Measurements from ENCODE around the gene TGFBR2. TPM values are rescaled to one million over a fixed set of nuclear protein-coding genes. Genes with fewer than 3 reads are reported as not detected.

TGFBR2 gene
- total RNA-seq, 1 experiment from 2014 or later, result 45.9 TPM

GRCh38 chr3:30650348-30650995 lies 44.1 kb downstream of the TGFBR2 start:
- ATAC-seq, result no peak
- no peak for DNase-seq (ENCODE audit: low read depth, low spot score)
- Histone ChIP-seq H3K4me3 (ENCODE audit: low read depth in 2 of 2, low read length in 2 of 2) (no peak overlapping the region), H3K27ac (ENCODE audit: low read length) (no peak overlapping the region), H3K9me3 (ENCODE audit: control insufficient read depth, insufficient read depth, low read depth, low read length) (no peaks in the 10 kb centered on the region), H3K4me1 (ENCODE audit: control insufficient read depth, insufficient read depth, low read length) (no peaks in the 10 kb centered on the region), H3K36me3 (ENCODE audit: control insufficient read depth, insufficient read depth, low read length) (peaks cover 5% of the 10 kb centered on the region), H3K27me3 (ENCODE audit: control insufficient read depth, insufficient read depth, low read length) (no peaks in the 10 kb centered on the region)
- in situ Hi-C loops (cut with HindIII; ENCODE audit: low pct_unique_long_range_greater_than_20kb, low sequenced_read_pairs) (no loop called here), intact Hi-C loops (cut with micrococcal nuclease; ENCODE audit: unreplicated experiment) (no loop called here)
- no TSS peak for BruUV-seq (replicated peaks)
- POLR2A ChIA-PET, result no interaction called here
- CTCF ChIA-PET, result no interaction called here
- TF ChIP-seq SIN3A (IDR thresholded peaks at IDR 0.05; ENCODE audit: borderline replicate concordance, insufficient read depth, low read depth, low read length) (no peak), POLR2AphosphoS5 (IDR thresholded peaks at IDR 0.05; ENCODE audit: low read depth, low read length) (no peak), TCF7L2 (IDR thresholded peaks at IDR 0.05; ENCODE audit: low read depth, low read length) (no peak)
- TF ChIP-seq, protein P1, sequence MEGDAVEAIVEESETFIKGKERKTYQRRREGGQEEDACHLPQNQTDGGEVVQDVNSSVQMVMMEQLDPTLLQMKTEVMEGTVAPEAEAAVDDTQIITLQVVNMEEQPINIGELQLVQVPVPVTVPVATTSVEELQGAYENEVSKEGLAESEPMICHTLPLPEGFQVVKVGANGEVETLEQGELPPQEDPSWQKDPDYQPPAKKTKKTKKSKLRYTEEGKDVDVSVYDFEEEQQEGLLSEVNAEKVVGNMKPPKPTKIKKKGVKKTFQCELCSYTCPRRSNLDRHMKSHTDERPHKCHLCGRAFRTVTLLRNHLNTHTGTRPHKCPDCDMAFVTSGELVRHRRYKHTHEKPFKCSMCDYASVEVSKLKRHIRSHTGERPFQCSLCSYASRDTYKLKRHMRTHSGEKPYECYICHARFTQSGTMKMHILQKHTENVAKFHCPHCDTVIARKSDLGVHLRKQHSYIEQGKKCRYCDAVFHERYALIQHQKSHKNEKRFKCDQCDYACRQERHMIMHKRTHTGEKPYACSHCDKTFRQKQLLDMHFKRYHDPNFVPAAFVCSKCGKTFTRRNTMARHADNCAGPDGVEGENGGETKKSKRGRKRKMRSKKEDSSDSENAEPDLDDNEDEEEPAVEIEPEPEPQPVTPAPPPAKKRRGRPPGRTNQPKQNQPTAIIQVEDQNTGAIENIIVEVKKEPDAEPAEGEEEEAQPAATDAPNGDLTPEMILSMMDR (IDR thresholded peaks at IDR 0.05), result no peak
- TF ChIP-seq, protein P2, sequence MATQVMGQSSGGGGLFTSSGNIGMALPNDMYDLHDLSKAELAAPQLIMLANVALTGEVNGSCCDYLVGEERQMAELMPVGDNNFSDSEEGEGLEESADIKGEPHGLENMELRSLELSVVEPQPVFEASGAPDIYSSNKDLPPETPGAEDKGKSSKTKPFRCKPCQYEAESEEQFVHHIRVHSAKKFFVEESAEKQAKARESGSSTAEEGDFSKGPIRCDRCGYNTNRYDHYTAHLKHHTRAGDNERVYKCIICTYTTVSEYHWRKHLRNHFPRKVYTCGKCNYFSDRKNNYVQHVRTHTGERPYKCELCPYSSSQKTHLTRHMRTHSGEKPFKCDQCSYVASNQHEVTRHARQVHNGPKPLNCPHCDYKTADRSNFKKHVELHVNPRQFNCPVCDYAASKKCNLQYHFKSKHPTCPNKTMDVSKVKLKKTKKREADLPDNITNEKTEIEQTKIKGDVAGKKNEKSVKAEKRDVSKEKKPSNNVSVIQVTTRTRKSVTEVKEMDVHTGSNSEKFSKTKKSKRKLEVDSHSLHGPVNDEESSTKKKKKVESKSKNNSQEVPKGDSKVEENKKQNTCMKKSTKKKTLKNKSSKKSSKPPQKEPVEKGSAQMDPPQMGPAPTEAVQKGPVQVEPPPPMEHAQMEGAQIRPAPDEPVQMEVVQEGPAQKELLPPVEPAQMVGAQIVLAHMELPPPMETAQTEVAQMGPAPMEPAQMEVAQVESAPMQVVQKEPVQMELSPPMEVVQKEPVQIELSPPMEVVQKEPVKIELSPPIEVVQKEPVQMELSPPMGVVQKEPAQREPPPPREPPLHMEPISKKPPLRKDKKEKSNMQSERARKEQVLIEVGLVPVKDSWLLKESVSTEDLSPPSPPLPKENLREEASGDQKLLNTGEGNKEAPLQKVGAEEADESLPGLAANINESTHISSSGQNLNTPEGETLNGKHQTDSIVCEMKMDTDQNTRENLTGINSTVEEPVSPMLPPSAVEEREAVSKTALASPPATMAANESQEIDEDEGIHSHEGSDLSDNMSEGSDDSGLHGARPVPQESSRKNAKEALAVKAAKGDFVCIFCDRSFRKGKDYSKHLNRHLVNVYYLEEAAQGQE (IDR thresholded peaks at IDR 0.05; ENCODE audit: insufficient read depth in 1 of 2, low read depth in 2 of 2, low read length in 1 of 2), result no peak

DNA sequence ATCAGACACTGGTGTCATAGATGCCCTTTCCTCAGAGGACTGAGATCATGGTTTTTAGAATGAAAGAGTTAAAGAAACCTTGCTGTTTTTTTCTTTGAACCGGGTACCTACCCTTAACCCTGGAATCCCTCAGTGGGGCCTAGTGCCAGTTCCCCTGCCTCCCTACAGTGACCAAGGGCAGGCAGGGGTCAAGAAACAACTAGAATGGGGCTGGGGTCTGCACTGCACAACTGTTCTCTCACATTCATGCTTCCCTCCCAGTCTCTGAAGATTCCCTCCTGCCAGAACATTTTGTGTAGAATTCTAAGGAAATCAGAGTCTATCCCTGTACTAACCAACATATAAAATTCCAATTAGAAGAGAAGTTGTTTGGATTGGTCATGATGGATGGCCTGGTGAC lies 47.9 kb downstream of the TGFBR2 start:
- no peak for DNase-seq (ENCODE audit: low read depth, low spot score)
- no TSS peak for BruUV-seq (replicated peaks)
- POLR2A ChIA-PET, result no interaction called here

More for the DNA sequence above, 47.9 kb downstream of the TGFBR2 start:
- Histone ChIP-seq H3K27me3 (ENCODE audit: control insufficient read depth, insufficient read depth, low read length) (no peaks in the 10 kb centered on the region), H3K4me3 (ENCODE audit: low read depth in 2 of 2, low read length in 2 of 2) (no peak overlapping the region), H3K4me1 (ENCODE audit: control insufficient read depth, insufficient read depth, low read length) (peaks cover 26% of the 10 kb centered on the region), H3K9me3 (ENCODE audit: control insufficient read depth, insufficient read depth, low read depth, low read length) (no peaks in the 10 kb centered on the region), H3K27ac (ENCODE audit: low read length) (0 out of 2 replicates have a peak overlapping the region, but pooled peaks have one; percentile 12), H3K36me3 (ENCODE audit: control insufficient read depth, insufficient read depth, low read length) (no peaks in the 10 kb centered on the region; the same call in none of the 2 replicates)
- CTCF ChIA-PET, result no interaction called here
- no peak for ATAC-seq
- in situ Hi-C loops (cut with HindIII; ENCODE audit: low pct_unique_long_range_greater_than_20kb, low sequenced_read_pairs), result no loop called here
- no peak for TF ChIP-seq SIN3A (IDR thresholded peaks at IDR 0.05; ENCODE audit: borderline replicate concordance, insufficient read depth, low read depth, low read length)
- TF ChIP-seq, protein P1 (IDR thresholded peaks at IDR 0.05), result no peak
- TF ChIP-seq POLR2AphosphoS5 (IDR thresholded peaks at IDR 0.05; ENCODE audit: low read depth, low read length), result no peak
- no peak for TF ChIP-seq TCF7L2 (IDR thresholded peaks at IDR 0.05; ENCODE audit: low read depth, low read length)
- TF ChIP-seq, protein P2 (IDR thresholded peaks at IDR 0.05; ENCODE audit: insufficient read depth in 1 of 2, low read depth in 2 of 2, low read length in 1 of 2), result no peak
- intact Hi-C loops (cut with micrococcal nuclease; ENCODE audit: unreplicated experiment), result no loop called here

Data from Panc1 (cell line).